GM21737 (cell line): ENCODE results near the gene PAX9.
"Not testable (repeated sequence)": the region's sequence is repeated elsewhere in the genome, so short reads cannot be mapped to it uniquely, and the experiment has no call there.

Experiments
- ATAC-seq: cut with Tn5 transposase; IDR thresholded peaks from one replicate; pipeline ENCODE4 v1.9.1; 2021; ENCODE audit warnings: mild to moderate bottlenecking, moderate library complexity; ENCODE audit not compliant: unreplicated experiment

The PAX9 gene

GRCh38 chr14:36672095-36672494, 10.4 kb downstream of the PAX9 start:
- no peak for ATAC-seq

GRCh38 chr14:36674659-36675058, 13.0 kb downstream of the PAX9 start:
- ATAC-seq = no peak

- ATAC-seq = no peak
These were observed 13.9 kb downstream of the PAX9 start for GRCh38 chr14:36675581-36675980.

- ATAC-seq = no peak
These were observed 14.6 kb downstream of the PAX9 start for GRCh38 chr14:36676236-36676635.

- no peak for ATAC-seq
These were observed 20.7 kb downstream of the PAX9 start for GRCh38 chr14:36682338-36682737.

DNA sequence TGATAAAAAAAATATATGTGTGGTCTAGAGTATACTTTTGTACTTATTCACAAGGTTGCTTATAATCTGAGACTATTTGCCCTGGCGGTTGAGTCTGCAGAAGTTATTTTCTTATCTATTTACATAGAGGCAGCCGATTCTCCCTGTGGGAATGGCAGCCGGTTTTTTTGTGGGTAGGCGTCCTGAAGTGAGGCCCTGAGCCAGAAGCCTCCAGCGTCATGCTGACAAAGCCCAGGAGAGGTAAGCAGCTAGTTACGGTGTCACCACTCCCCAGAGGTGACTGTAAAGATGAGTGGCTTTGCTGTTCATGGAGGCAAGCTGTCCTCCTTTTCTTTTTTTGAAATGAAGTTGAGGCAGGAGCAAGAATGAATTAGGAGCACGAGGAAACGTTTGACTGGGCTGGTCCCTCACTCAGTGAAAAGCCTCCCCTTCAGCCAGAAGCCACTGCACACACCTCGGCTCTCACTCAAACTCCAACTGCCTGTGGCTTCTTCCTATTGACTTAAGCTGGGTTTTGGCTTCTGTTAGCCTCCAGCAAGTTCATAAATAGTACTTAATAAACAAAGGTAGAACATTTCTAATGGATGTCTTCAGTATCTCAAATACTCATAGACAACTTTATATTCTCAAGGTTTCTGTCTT, 21.5 kb downstream of the PAX9 start:
- ATAC-seq = no peak

DNA sequence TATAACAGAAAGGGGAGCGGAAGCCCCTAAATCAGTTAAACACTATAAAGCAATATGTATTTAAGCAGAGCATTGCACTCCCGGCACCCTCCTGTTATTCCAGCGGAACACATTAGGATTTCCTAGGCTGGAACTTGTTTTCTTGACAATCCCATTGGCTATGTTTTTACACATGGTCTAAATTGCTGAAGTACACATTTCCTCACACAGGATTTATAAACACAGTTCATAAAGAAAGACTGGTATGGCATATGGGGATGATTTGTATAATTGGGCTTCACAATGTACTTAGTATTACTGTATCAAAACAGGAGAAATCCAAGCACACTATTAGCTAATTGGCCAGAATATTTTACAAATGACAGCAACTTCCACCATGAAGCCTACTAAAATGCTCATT, 23.3 kb downstream of the PAX9 start:
- no peak for ATAC-seq

GRCh38 chr14:36690311-36691040, 28.8 kb downstream of the PAX9 start:
- ATAC-seq = no peak

GRCh38 chr14:36699420-36699819, 37.8 kb downstream of the PAX9 start:
- not testable (repeated sequence) for ATAC-seq

- ATAC-seq = no peak
These were observed 39.0 kb downstream of the PAX9 start for GRCh38 chr14:36700651-36701050.

DNA sequence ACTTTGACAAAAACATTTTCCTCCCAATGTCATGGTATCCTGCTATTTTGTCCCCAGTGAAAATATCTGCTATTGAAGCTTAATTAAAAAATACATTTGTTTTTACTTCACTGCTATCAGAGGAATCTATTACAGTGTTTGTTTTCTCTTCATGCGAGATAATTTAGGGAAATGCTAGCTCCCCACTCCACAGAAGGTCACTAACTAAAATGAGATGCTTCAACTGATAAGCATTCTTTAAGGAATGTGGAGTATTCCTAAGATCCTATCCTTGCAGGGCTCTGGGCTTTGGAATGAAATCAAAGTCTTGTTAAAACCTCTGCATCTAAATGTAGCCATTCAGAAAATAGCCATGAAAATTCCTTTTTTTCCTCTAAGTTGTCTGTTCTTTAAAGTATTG, 39.5 kb downstream of the PAX9 start:
- ATAC-seq = no peak

- ATAC-seq = no peak
These were observed 40.8 kb downstream of the PAX9 start for GRCh38 chr14:36702474-36702873.

- no peak for ATAC-seq
These were observed 45.9 kb downstream of the PAX9 start for GRCh38 chr14:36707570-36707969.

DNA sequence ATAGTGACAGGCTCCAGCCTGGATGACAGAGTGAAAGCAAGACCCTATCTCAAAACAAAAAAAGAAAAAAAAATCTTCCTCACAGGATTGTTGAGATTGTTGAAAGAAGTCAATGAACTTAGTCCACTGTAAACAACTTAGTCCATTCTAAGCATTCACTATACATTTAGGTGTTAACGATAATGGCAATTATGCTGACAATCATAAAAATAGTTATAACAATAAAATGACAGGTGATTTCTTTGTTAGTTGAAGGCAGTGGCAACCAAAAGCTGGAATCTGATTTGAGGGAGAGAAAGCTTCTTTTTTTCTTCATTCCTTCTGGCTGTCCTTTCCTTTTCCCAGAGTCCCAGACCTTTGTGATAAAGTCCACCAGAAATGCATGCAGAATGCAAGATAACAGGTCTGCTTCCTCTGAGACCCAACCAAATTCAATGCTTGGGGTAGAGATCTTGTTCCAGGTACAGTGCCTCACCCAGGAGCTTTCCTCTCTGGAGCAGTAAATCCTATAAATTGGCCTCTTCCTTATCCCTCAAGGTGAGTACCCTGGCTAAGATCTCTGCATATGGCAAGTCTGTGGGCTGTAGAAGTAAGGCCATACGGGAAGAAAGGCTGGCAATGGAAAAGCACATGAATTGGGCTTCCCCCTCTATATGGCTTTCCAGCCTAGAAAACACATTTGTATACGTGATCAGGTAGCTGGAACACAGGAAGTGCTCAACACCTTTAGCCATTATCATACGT, 52.5 kb downstream of the PAX9 start:
- no peak for ATAC-seq

DNA sequence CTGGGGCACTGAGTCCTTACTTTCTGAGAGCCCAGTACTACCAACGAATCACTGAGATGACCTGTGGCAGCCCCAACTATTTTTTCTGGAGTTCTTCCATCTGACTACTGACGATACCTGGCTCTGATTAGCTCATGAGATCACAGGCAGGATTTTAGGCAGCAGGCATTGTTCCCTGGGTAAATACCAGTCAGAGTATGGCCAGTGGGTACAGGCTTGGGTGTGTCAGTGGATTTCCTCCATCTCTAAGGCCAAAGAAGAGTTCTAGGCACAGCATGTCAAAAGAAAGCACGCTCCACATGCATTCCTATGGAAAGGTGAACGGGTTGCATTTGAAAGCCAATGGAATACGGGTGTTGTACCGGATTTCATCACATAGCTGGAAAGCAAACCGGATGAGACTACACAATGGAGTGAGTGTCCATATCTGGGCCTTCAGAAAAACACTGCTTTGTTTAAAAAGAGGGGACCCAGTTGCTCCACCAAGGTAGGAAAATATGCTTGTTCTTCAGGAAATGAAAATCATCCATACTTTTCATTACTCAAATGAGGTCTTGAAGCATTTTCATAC, 55.0 kb downstream of the PAX9 start:
- ATAC-seq = no peak

- ATAC-seq = no peak
These were observed 55.7 kb downstream of the PAX9 start for GRCh38 chr14:36717363-36717762.

- no peak for ATAC-seq
These were observed 56.6 kb downstream of the PAX9 start for GRCh38 chr14:36718216-36718615.

DNA sequence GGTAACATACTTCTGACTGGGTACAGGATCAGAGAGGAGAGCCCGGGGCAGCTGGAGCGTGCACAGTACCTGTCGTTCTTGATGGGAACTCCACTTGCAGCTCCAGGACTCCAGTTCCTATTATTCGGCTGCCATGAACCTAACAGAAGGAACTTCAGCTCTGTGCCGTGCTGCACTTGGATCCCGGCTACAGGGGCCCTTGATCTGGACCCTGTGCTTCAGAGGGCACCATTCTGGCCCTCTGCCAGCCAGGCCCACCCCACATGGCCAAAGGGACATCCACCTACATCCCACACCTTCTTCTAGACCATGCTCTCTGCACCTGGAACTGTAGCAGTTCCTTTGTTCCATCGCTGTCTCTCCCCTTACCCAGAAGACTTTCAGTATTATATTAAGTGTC, 58.2 kb downstream of the PAX9 start:
- ATAC-seq = no peak

DNA sequence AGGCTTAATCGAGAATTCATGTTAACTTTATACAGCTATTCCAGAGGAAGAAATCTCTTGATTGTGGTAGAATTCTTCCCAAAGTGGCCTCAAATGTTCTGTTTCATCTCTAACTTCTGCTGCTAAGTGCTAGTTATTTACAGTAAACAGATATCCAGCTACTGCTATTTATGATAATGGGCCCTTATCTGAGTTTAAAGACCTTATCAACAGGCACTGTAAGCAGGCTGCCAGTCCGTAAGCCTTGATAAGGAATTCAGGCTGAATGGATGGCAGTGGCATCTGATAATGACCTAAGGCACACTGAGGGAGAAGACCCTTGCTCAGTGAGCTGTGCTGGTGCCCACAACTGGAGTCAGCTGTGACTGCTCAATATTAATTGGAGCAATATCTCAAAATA, 59.0 kb downstream of the PAX9 start:
- ATAC-seq = no peak

DNA sequence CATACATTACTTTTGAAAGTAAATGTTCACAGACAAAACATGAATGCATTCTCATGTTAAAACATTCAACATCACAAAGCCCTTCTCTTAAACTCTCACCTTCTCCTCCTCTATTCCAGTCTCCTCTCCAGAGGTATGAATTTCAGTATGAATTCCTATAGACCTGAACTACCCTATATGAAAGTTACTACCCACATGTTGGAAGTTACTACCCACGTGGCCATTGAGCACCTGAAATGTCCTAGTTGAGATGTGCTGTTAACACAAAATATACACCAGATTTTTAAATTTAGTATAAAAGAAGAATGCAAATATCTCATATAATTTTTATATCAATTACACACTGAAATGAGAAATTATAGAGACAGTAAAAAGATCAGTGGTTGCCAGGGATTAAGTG, 60.2 kb downstream of the PAX9 start:
- ATAC-seq = no peak

- no peak for ATAC-seq
These were observed 61.9 kb downstream of the PAX9 start for GRCh38 chr14:36723530-36723929.

GRCh38 chr14:36724162-36724561, 62.5 kb downstream of the PAX9 start:
- ATAC-seq = no peak
